HG02840 (cell line): Measurements from ENCODE around the gene RAP1GAP.

Experiments used
- ATAC-seq: cut with Tn5 transposase; IDR thresholded peaks from one replicate; pipeline ENCODE4 v1.9.1; 2021; ENCODE audit warnings: mild to moderate bottlenecking, moderate library complexity, moderate number of reproducible peaks; ENCODE audit not compliant: unreplicated experiment, low FRiP score

RAP1GAP gene

GRCh38 chr1:21559788-21560567 is 109.2 kb downstream of the RAP1GAP start:
- no peak for ATAC-seq

GRCh38 chr1:21553116-21553926 is 115.8 kb downstream of the RAP1GAP start:
- ATAC-seq = no peak

GRCh38 chr1:21552715-21553114 is 116.4 kb downstream of the RAP1GAP start:
- ATAC-seq = no peak

- no peak for ATAC-seq
Measured at GRCh38 chr1:21550866-21551475, 118.2 kb downstream of the RAP1GAP start.

GRCh38 chr1:21550097-21550496 is 119.1 kb downstream of the RAP1GAP start:
- ATAC-seq = no peak

GRCh38 chr1:21547876-21548275 is 121.3 kb downstream of the RAP1GAP start:
- ATAC-seq = no peak
